ENCODE data around the gene SPATA3.

- TF ChIP-seq CTCF (IDR thresholded peaks at IDR 0.05) (no peak), POLR2AphosphoS5 (IDR thresholded peaks at IDR 0.05; ENCODE audit: insufficient read depth in 1 of 2, low read depth in 1 of 2) (no peak)
Measured at GRCh38 chr2:231013820-231014219, 17.9 kb downstream of the SPATA3 start.
